GM18868 (cell line): ENCODE data around the gene GIGYF2.

Experiments
- ATAC-seq: cut with Tn5 transposase; IDR thresholded peaks from one replicate; pipeline ENCODE4 v1.9.1; 2021; ENCODE audit warnings: mild to moderate bottlenecking, moderate library complexity; ENCODE audit not compliant: unreplicated experiment

The GIGYF2 gene

GRCh38 chr2:232877940-232878511, 180.9 kb downstream of the GIGYF2 start:
- no peak for ATAC-seq

- ATAC-seq = no peak
Measured at GRCh38 chr2:232878855-232879617, 181.9 kb downstream of the GIGYF2 start.

- ATAC-seq = no peak
Measured at GRCh38 chr2:232879618-232880494, 182.7 kb downstream of the GIGYF2 start.

GRCh38 chr2:232880764-232881351, 183.7 kb downstream of the GIGYF2 start:
- no peak for ATAC-seq

GRCh38 chr2:232882085-232882484, 185.0 kb downstream of the GIGYF2 start:
- ATAC-seq = no peak

- ATAC-seq = no peak
Measured at GRCh38 chr2:232882505-232883115, 185.5 kb downstream of the GIGYF2 start.

GRCh38 chr2:232883116-232883721, 186.1 kb downstream of the GIGYF2 start:
- no peak for ATAC-seq

- ATAC-seq = no peak
Measured at GRCh38 chr2:232884001-232884421, 186.9 kb downstream of the GIGYF2 start.

GRCh38 chr2:232884549-232885263, 187.6 kb downstream of the GIGYF2 start:
- no peak for ATAC-seq

- ATAC-seq = no peak
Measured at GRCh38 chr2:232885264-232885961, 188.3 kb downstream of the GIGYF2 start.

- ATAC-seq = no peak
Measured at GRCh38 chr2:232886176-232886575, 189.0 kb downstream of the GIGYF2 start.

- no peak for ATAC-seq
Measured at GRCh38 chr2:232886632-232887031, 189.5 kb downstream of the GIGYF2 start.

- ATAC-seq = no peak
Measured at GRCh38 chr2:232887171-232887850, 190.2 kb downstream of the GIGYF2 start.

GRCh38 chr2:232888099-232888836, 191.1 kb downstream of the GIGYF2 start:
- ATAC-seq = no peak

GRCh38 chr2:232888839-232889529, 191.9 kb downstream of the GIGYF2 start:
- no peak for ATAC-seq

GRCh38 chr2:232889876-232890401, 192.8 kb downstream of the GIGYF2 start:
- no peak for ATAC-seq

GRCh38 chr2:232890536-232890895, 193.4 kb downstream of the GIGYF2 start:
- no peak for ATAC-seq
